OCI-LY1 (cell line): Measurements from ENCODE around the gene SMARCC1.

Source experiments
- H2AFZ ChIP-seq: fragments of 200-600 bp; sonication (generic), shearing (Covaris generic); 2 replicates; pipeline ENCODE4 v1.6.0; 2014; ENCODE audit warnings: antibody characterized with exemption, mild to moderate bottlenecking, low read length
- H3F3A ChIP-seq: fragments of 200-600 bp; sonication (generic), shearing (Covaris generic); 2 replicates; pipeline ENCODE4 v1.6.0; 2014; ENCODE audit warnings: mild to moderate bottlenecking, antibody characterized with exemption, low read length, moderate library complexity; ENCODE audit not compliant: insufficient read depth
- H3K27ac ChIP-seq: fragments of 200-600 bp; sonication (generic); 2 replicates; pipeline ENCODE4 v1.5.1; 2014; ENCODE audit warnings: low read length, mixed run types, mild to moderate bottlenecking, low read depth; ENCODE audit not compliant: poor library complexity, severe bottlenecking
- H3K27me3 ChIP-seq: fragments of 200-600 bp; sonication (generic); 2 replicates; pipeline ENCODE4 v1.6.0; 2014; ENCODE audit warnings: antibody characterized with exemption, mild to moderate bottlenecking, low read length, moderate library complexity; ENCODE audit not compliant: insufficient read depth
- H3K36me3 ChIP-seq: fragments of 200-600 bp; sonication (generic); 2 replicates; pipeline ENCODE4 v1.6.1; 2014; ENCODE audit warnings: mild to moderate bottlenecking, antibody characterized with exemption, low read length, moderate library complexity, mixed read lengths; ENCODE audit not compliant: insufficient read depth
- H3K4me1 ChIP-seq: fragments of 200-600 bp; sonication (generic); 2 replicates; pipeline ENCODE4 v1.5.1; 2014; ENCODE audit warnings: mild to moderate bottlenecking, low read length, moderate library complexity; ENCODE audit not compliant: insufficient read depth, severe bottlenecking
- H3K4me2 ChIP-seq: fragments of 200-600 bp; sonication (generic), shearing (Covaris generic); 2 replicates; pipeline ENCODE4 v1.6.1; 2014; ENCODE audit warnings: low read length
- H3K4me3 ChIP-seq: fragments of 200-600 bp; sonication (generic); 2 replicates; pipeline ENCODE4 v1.5.1; 2014; ENCODE audit warnings: low read length, low read depth, mild to moderate bottlenecking, mixed read lengths; ENCODE audit not compliant: poor library complexity, severe bottlenecking
- H3K79me2 ChIP-seq: fragments of 200-600 bp; shearing (Covaris generic); 2 replicates; pipeline ENCODE4 v1.6.1; 2016; ENCODE audit warnings: mixed run types, low read length, mixed read lengths; ENCODE audit not compliant: insufficient read depth
- H3K9ac ChIP-seq: fragments of 200-600 bp; sonication (generic), shearing (Covaris generic); 2 replicates; pipeline ENCODE4 v1.6.1; 2014; ENCODE audit warnings: mild to moderate bottlenecking, low read length, mixed read lengths
- H3K9me2 ChIP-seq: fragments of 200-600 bp; sonication (generic), shearing (Covaris generic); 2 replicates; pipeline ENCODE4 v1.6.1; 2014; ENCODE audit warnings: low read depth, mild to moderate bottlenecking, low read length, mixed read lengths
- H3K9me3 ChIP-seq: fragments of 200-600 bp; shearing (Covaris generic); 2 replicates; pipeline ENCODE4 v1.6.1; 2014; ENCODE audit warnings: low read length, mixed read lengths
- H4K20me1 ChIP-seq: fragments of 200-600 bp; sonication (generic), shearing (Covaris generic); 2 replicates; pipeline ENCODE4 v1.6.0; 2016; ENCODE audit warnings: mild to moderate bottlenecking, low read length; ENCODE audit not compliant: insufficient read depth
- EZH2 ChIP-seq: fragments of 200-600 bp; sonication (generic), shearing (Covaris generic); IDR thresholded peaks from 2 replicates; pipeline ENCODE4 v1.8.0; 2017; ENCODE audit warnings: borderline replicate concordance, mixed run types, mild to moderate bottlenecking, antibody characterized with exemption, low read length, moderate library complexity, mixed read lengths
- TF ChIP-seq, protein P1 (sequence below): fragments of 200-600 bp; sonication (generic), shearing (Covaris generic); IDR thresholded peaks from 2 replicates; pipeline ENCODE4 v1.5.1; 2017; ENCODE audit warnings: mild to moderate bottlenecking, antibody characterized with exemption, low read length, moderate library complexity, mixed read lengths

The SMARCC1 gene

GRCh38 chr3:47629770-47630169 lies 151.9 kb downstream of the SMARCC1 start:
- Histone ChIP-seq H3K79me2 (no peaks in the 10 kb centered on the region), H4K20me1 (no peaks in the 10 kb centered on the region), H3K9me2 (no peaks in the 10 kb centered on the region), H3K4me3 (no peak overlapping the region), H3K4me2 (no peak overlapping the region), H2AFZ (no peak overlapping the region), H3K9ac (no peak overlapping the region), H3K36me3 (peaks cover 88% of the 10 kb centered on the region), H3K27ac (no peak overlapping the region), H3F3A (no peaks in the 10 kb centered on the region), H3K27me3 (no peaks in the 10 kb centered on the region), H3K4me1 (no peaks in the 10 kb centered on the region), H3K9me3 (no peaks in the 10 kb centered on the region)
- TF ChIP-seq, protein P1, sequence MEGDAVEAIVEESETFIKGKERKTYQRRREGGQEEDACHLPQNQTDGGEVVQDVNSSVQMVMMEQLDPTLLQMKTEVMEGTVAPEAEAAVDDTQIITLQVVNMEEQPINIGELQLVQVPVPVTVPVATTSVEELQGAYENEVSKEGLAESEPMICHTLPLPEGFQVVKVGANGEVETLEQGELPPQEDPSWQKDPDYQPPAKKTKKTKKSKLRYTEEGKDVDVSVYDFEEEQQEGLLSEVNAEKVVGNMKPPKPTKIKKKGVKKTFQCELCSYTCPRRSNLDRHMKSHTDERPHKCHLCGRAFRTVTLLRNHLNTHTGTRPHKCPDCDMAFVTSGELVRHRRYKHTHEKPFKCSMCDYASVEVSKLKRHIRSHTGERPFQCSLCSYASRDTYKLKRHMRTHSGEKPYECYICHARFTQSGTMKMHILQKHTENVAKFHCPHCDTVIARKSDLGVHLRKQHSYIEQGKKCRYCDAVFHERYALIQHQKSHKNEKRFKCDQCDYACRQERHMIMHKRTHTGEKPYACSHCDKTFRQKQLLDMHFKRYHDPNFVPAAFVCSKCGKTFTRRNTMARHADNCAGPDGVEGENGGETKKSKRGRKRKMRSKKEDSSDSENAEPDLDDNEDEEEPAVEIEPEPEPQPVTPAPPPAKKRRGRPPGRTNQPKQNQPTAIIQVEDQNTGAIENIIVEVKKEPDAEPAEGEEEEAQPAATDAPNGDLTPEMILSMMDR, result no peak
- no peak for TF ChIP-seq EZH2

GRCh38 chr3:47628426-47628825 lies 153.3 kb downstream of the SMARCC1 start:
- H3K27ac ChIP-seq, result no peak overlapping the region
- H3K9me2 ChIP-seq, result no peaks in the 10 kb centered on the region
- H3F3A ChIP-seq, result no peaks in the 10 kb centered on the region
- no peaks in the 10 kb centered on the region for H3K27me3 ChIP-seq
- no peak overlapping the region for H3K4me2 ChIP-seq
- H4K20me1 ChIP-seq, result no peaks in the 10 kb centered on the region
- no peak overlapping the region for H2AFZ ChIP-seq
- H3K79me2 ChIP-seq, result no peaks in the 10 kb centered on the region
- no peak for TF ChIP-seq EZH2
- H3K9me3 ChIP-seq, result no peaks in the 10 kb centered on the region
- H3K4me3 ChIP-seq, result no peak overlapping the region
- no peaks in the 10 kb centered on the region for H3K4me1 ChIP-seq
- H3K36me3 ChIP-seq, result peaks cover 85% of the 10 kb centered on the region
- H3K9ac ChIP-seq, result no peak overlapping the region

DNA sequence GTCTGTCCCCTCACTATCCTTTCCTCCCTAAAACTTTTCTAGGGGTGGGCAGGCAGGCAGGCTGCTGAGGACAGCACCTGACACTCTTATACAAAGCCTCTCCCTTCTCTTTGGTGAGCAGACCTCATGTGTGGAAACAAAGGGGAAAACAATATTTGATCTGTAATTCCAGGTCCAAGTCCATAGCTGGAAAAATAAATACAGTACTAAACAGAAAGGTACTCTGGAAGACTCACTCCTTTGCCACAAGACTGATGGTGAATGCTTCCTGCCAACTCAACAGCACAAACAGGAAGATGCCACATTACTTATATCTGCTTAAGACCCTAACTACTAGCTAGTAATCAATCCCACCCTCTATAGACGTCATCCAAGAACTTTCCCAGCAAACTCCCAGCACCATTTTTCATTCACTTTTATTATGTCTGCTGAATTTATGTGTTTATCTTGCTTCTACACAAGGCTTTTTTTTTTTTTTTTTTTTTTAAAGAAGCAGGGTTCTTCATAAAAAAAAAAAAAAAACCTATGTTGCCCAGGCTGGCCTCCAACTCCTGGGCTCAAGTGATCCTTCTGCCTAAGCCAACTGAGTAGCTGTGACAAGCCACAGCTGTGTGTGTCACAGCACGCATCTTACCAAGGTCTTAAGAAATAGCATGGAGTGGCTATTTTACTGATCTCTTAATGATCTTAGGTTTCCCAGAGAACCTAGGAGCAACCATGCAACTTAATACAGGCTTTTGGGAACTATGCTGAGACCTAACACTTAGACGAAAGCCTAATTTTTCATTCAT lies 158.8 kb downstream of the SMARCC1 start:
- Histone ChIP-seq H3K36me3 (peaks cover 88% of the 10 kb centered on the region), H2AFZ (no peak overlapping the region), H3K4me1 (no peaks in the 10 kb centered on the region), H3K4me3 (no peak overlapping the region), H3K9me2 (no peaks in the 10 kb centered on the region), H3K27me3 (no peaks in the 10 kb centered on the region), H3K9ac (no peak overlapping the region), H3K27ac (no peak overlapping the region), H3K4me2 (no peak overlapping the region), H4K20me1 (no peaks in the 10 kb centered on the region), H3F3A (no peaks in the 10 kb centered on the region), H3K9me3 (no peaks in the 10 kb centered on the region), H3K79me2 (no peaks in the 10 kb centered on the region)
- TF ChIP-seq, protein P1, result no peak
- no peak for TF ChIP-seq EZH2
